ENCODE data around the gene ZDBF2.
"Not testable (repeated sequence)": the region's sequence is repeated elsewhere in the genome, so short reads cannot be mapped to it uniquely, and the experiment has no call there.

The ZDBF2 gene

DNA sequence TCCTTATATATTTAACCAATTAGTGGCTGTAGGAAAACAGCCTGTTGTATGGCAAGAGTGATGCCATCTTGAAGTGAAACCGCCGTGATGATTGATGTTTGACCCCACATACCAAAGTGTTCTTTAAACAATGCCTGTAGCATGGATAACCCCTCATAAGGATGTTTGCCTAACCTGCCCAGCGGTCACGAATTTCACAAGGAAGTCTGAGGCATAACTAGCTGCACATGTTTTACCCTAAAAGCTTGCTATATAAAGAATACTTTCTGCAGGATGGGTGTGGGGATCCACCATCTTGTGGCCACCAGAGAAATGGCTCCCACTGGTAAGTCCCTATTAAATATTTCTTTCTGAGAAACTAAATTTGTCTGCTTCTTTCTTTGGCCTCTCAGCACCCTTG lies 68.7 kb downstream of the ZDBF2 start:
- no peaks in the 10 kb centered on the region for H3K4me1 ChIP-seq (ENCODE audit: control insufficient read depth, insufficient read depth, low read length)
- no peaks in the 10 kb centered on the region for H3K27me3 ChIP-seq (ENCODE audit: control insufficient read depth, insufficient read depth, low read length)
- no peaks in the 10 kb centered on the region for H3K9me3 ChIP-seq (ENCODE audit: control insufficient read depth, insufficient read depth, low read length)
- no peak overlapping the region for H3K4me3 ChIP-seq (ENCODE audit: low read depth, low read length)
- H3K9ac ChIP-seq (ENCODE audit: low read depth, low read length): no peak overlapping the region
- H3K36me3 ChIP-seq (ENCODE audit: control insufficient read depth, insufficient read depth, low read length): no peaks in the 10 kb centered on the region

DNA sequence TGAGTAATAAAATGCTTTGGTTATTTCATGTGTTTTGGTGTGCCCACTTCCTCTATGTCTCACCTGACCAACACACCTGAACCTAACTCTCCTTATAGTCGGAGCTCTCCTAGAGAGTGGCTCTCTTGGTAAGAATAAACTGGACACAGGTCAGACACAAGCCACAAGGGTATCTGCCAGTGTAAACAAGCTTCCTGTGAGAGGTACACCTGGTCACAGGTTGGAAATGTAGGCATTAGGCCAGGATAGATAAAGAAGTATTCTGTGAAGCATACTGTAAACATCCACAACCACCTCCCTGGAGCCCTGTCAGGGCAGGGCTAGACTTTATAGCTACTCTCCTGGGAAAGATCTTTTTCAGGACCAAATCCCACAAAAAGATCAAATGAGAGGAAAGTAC lies 69.4 kb downstream of the ZDBF2 start:
- Histone ChIP-seq H3K9me3 (ENCODE audit: control insufficient read depth, insufficient read depth, low read length) (no peaks in the 10 kb centered on the region), H3K4me3 (ENCODE audit: low read depth, low read length) (no peak overlapping the region), H3K4me1 (ENCODE audit: control insufficient read depth, insufficient read depth, low read length) (no peaks in the 10 kb centered on the region), H3K9ac (ENCODE audit: low read depth, low read length) (no peak overlapping the region), H3K36me3 (ENCODE audit: control insufficient read depth, insufficient read depth, low read length) (no peaks in the 10 kb centered on the region), H3K27me3 (ENCODE audit: control insufficient read depth, insufficient read depth, low read length) (no peaks in the 10 kb centered on the region)

DNA sequence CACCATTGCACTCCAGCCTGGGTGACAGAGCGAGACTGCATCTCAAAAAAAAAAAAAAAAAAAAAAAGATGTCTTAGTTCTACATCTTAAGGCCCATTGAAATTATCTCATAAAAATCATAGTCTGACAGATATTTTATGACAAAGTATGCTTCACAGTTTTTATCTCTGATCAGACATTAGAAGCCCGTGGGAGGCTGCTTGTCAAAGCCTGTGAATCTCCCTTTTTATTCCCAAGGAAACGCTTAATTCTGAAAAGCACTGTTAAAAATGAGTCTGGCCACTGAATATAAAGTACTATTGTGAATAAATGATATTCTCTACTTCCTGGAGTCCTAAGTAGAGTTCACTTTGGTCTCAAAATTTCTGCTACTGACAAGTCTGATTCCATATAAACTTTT lies 71.1 kb downstream of the ZDBF2 start:
- Histone ChIP-seq H3K4me3 (ENCODE audit: low read depth, low read length) (no peak overlapping the region), H3K9me3 (ENCODE audit: control insufficient read depth, insufficient read depth, low read length) (no peaks in the 10 kb centered on the region), H3K27me3 (ENCODE audit: control insufficient read depth, insufficient read depth, low read length) (no peaks in the 10 kb centered on the region), H3K36me3 (ENCODE audit: control insufficient read depth, insufficient read depth, low read length) (peaks cover 3% of the 10 kb centered on the region), H3K4me1 (ENCODE audit: control insufficient read depth, insufficient read depth, low read length) (no peaks in the 10 kb centered on the region), H3K9ac (ENCODE audit: low read depth, low read length) (no peak overlapping the region)

DNA sequence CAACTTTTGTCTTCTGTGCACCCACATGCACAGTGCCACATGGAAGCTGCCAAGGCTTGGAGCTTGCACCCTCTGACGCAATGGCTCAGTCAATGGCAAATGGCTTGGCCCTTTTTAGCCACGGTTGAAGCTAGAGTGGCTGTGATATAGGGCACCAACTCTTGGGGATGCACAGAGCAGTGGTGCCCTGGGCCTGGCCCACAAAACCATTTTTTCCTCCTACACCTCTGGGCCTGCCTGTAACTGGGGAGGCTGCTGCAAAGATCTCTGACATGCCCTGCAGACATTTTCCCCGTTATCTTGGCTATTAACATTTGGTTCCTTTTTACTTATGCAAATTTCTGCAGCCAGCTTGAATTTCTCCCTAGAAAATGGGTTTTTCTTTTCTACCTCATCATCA lies 74.9 kb downstream of the ZDBF2 start:
- Histone ChIP-seq H3K4me1 (ENCODE audit: control insufficient read depth, insufficient read depth, low read length) (no peaks in the 10 kb centered on the region), H3K9ac (ENCODE audit: low read depth, low read length) (no peak overlapping the region)

DNA sequence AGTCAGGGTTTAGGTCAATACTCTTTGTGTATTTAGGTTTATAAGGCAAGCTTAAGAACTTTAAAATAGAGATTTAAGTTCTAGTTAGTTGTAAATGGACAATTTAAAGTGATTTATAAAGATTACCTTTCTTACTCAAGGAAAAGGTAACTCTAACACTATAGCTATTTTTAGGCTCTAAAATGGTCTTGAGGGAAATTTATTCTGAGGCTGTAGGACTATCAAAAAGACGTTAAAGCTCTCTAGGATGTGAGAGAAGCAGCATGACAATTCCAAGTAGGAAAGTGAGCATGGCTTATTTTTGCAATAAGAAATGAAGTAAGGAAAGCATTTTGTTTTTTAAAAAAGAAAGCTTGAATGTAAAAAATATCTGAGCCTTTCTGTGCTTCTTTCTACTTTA lies 78.1 kb downstream of the ZDBF2 start:
- Histone ChIP-seq H3K9me3 (ENCODE audit: control insufficient read depth, insufficient read depth, low read length) (no peaks in the 10 kb centered on the region), H3K36me3 (ENCODE audit: control insufficient read depth, insufficient read depth, low read length) (peaks cover 3% of the 10 kb centered on the region), H3K27me3 (ENCODE audit: control insufficient read depth, insufficient read depth, low read length) (no peaks in the 10 kb centered on the region), H3K4me3 (ENCODE audit: low read depth, low read length) (no peak overlapping the region), H3K4me1 (ENCODE audit: control insufficient read depth, insufficient read depth, low read length) (no peaks in the 10 kb centered on the region), H3K9ac (ENCODE audit: low read depth, low read length) (no peak overlapping the region)

More for the DNA sequence above, 74.9 kb downstream of the ZDBF2 start:
- H3K36me3 ChIP-seq (ENCODE audit: control insufficient read depth, insufficient read depth, low read length): peaks cover 3% of the 10 kb centered on the region
- H3K9me3 ChIP-seq (ENCODE audit: control insufficient read depth, insufficient read depth, low read length): no peaks in the 10 kb centered on the region
- H3K27me3 ChIP-seq (ENCODE audit: control insufficient read depth, insufficient read depth, low read length): no peaks in the 10 kb centered on the region
- H3K4me3 ChIP-seq (ENCODE audit: low read depth, low read length): no peak overlapping the region

DNA sequence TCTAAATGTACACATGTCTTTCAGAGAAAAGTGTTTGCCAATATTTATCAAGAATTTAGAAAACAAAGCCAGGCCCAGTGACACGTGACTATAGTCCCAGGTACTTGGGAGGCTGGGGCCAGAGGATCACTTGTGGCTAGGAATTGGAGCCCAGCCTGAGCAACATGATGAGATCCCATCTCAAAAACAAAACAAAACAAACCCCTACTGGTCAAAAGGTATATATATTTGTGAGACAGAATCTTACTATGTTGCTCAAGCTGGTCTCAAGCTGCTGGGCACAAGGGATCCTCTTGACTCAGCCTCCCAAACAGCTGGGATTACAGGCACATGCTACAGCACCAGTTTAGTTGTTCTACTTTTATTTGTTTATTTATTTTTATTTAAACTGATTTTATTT lies 79.2 kb downstream of the ZDBF2 start:
- H3K27me3 ChIP-seq (ENCODE audit: control insufficient read depth, insufficient read depth, low read length): no peaks in the 10 kb centered on the region
- no peaks in the 10 kb centered on the region for H3K9me3 ChIP-seq (ENCODE audit: control insufficient read depth, insufficient read depth, low read length)
- H3K36me3 ChIP-seq (ENCODE audit: control insufficient read depth, insufficient read depth, low read length): peaks cover 3% of the 10 kb centered on the region
- H3K4me1 ChIP-seq (ENCODE audit: control insufficient read depth, insufficient read depth, low read length): no peaks in the 10 kb centered on the region
- no peak overlapping the region for H3K4me3 ChIP-seq (ENCODE audit: low read depth, low read length)
- no peak overlapping the region for H3K9ac ChIP-seq (ENCODE audit: low read depth, low read length)

DNA sequence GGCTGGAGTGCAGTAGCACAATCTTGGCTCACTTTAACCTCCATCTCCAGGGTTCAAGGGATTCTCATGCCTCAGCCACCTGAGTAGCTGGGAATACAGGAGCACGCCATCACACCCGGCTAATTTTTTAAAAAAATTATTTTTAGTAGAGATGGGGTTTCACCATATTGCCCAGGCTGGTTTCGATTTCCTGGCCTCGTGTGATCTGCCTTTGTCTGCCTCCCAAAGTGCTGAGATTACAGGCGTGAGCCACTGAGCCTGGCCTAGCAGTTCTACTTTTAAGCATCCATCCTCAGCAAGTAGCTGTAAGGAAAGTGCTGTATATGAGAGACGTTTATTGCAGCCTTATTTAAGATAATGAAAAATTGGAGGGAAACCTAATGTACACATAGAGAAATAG lies 79.7 kb downstream of the ZDBF2 start:
- no peak overlapping the region for H3K9ac ChIP-seq (ENCODE audit: low read depth, low read length)
- H3K27me3 ChIP-seq (ENCODE audit: control insufficient read depth, insufficient read depth, low read length): no peaks in the 10 kb centered on the region
- no peaks in the 10 kb centered on the region for H3K9me3 ChIP-seq (ENCODE audit: control insufficient read depth, insufficient read depth, low read length)
- H3K36me3 ChIP-seq (ENCODE audit: control insufficient read depth, insufficient read depth, low read length): peaks cover under 1% of the 10 kb centered on the region
- H3K4me1 ChIP-seq (ENCODE audit: control insufficient read depth, insufficient read depth, low read length): no peaks in the 10 kb centered on the region
- H3K4me3 ChIP-seq (ENCODE audit: low read depth, low read length): no peak overlapping the region

DNA sequence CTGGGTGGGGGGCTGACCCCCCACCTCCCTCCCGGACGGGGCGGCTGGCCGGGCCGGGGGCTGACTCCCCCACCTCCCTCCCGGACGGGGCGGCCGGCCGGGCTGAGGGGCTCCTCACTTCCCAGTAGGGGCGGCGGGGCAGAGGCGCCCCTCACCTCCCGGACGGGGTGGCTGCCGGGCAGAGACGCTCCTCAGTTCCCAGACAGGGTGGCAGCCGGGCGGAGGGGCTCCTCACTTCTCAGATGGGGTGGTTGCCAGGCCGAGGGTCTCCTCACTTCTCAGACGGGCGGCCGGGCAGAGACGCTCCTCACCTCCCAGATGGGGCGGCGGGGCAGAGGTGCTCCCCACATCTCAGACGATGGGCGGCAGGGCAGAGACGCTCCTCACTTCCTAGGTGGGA lies 82.4 kb downstream of the ZDBF2 start:
- not testable (repeated sequence) for H3K27me3 ChIP-seq (ENCODE audit: control insufficient read depth, insufficient read depth, low read length); H3K9ac ChIP-seq (ENCODE audit: low read depth, low read length); H3K4me3 ChIP-seq (ENCODE audit: low read depth, low read length); H3K36me3 ChIP-seq (ENCODE audit: control insufficient read depth, insufficient read depth, low read length); H3K4me1 ChIP-seq (ENCODE audit: control insufficient read depth, insufficient read depth, low read length); H3K9me3 ChIP-seq (ENCODE audit: control insufficient read depth, insufficient read depth, low read length)

DNA sequence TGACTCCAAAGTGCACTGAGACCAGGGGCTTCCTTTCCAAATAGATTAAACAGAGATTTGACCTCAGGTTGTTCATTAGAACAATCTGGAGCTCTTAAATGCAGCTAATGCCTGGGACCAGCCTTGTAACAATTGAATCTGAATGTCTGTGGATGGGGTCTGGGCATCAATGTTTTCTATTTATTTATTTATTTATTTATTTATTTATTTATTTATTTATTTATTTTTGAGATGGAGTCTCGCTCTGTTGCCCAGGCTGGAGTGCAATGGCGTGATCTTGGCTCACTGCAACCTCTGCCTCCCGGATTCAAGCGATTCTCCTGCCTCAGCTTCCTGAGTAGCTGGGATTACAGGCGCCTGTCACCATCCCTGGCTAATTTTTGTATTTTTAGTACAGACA lies 86.4 kb downstream of the ZDBF2 start:
- H3K4me3 ChIP-seq (ENCODE audit: low read depth, low read length); H3K36me3 ChIP-seq (ENCODE audit: control insufficient read depth, insufficient read depth, low read length); H3K27me3 ChIP-seq (ENCODE audit: control insufficient read depth, insufficient read depth, low read length); H3K4me1 ChIP-seq (ENCODE audit: control insufficient read depth, insufficient read depth, low read length); H3K9ac ChIP-seq (ENCODE audit: low read depth, low read length); H3K9me3 ChIP-seq (ENCODE audit: control insufficient read depth, insufficient read depth, low read length): not testable (repeated sequence)

DNA sequence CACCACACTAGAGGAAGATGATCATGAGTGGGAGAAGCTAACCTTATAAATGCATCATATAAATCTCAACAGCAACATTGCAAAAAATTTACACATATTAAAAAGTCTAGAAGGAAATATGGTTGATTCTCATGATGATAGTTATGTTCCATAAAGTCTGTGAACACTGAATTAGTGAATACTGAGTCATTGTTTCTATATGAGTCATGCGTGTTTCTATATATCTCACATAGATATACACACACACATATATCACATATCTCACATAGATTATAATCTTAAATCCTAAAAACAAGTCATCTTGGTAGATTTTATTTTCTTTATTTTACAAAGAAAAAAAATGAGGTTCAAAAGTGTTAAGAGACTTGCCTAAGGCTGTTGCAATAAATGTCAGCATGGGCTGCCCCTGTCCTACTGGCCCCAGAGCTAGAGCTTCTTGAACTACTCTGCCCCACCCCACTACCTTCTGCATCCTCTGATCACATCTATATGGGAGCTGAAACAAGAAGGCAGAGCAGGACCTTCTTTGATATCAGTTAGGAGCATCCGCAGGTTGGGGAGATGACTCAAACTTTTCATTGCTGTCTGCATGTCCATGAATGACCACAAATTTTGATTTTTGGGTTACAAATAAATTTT lies 87.1 kb downstream of the ZDBF2 start:
- no peak overlapping the region for H3K4me3 ChIP-seq (ENCODE audit: low read depth, low read length)
- H3K27me3 ChIP-seq (ENCODE audit: control insufficient read depth, insufficient read depth, low read length): no peaks in the 10 kb centered on the region
- H3K9ac ChIP-seq (ENCODE audit: low read depth, low read length): no peak overlapping the region
- H3K9me3 ChIP-seq (ENCODE audit: control insufficient read depth, insufficient read depth, low read length): no peaks in the 10 kb centered on the region
- no peaks in the 10 kb centered on the region for H3K36me3 ChIP-seq (ENCODE audit: control insufficient read depth, insufficient read depth, low read length)
- no peaks in the 10 kb centered on the region for H3K4me1 ChIP-seq (ENCODE audit: control insufficient read depth, insufficient read depth, low read length)

Measured in iPS-15b (cell line).